Kidney capillary endothelial cell (primary cell): ENCODE data around the gene WT1.
"Not testable (repeated sequence)": the region's sequence is repeated elsewhere in the genome, so short reads cannot be mapped to it uniquely, and the experiment has no call there.

Source experiments
- DNase-seq: peaks from one replicate; pipeline ENCODE4 v3.0.0-alpha.2; 2018; ENCODE audit warnings: low spot score

The WT1 gene

GRCh38 chr11:32387411-32387810, 47.9 kb downstream of the WT1 start:
- no peak for DNase-seq

GRCh38 chr11:32386770-32387377, 48.5 kb downstream of the WT1 start:
- peak; percentile 9 for DNase-seq

GRCh38 chr11:32385998-32386397, 49.3 kb downstream of the WT1 start:
- DNase-seq: peak; percentile 11

- DNase-seq: no peak
Observed at GRCh38 chr11:32382339-32383049, 52.8 kb downstream of the WT1 start.

GRCh38 chr11:32381179-32381578, 54.2 kb downstream of the WT1 start:
- no peak for DNase-seq

GRCh38 chr11:32379719-32380118, 55.6 kb downstream of the WT1 start:
- no peak for DNase-seq

- DNase-seq: no peak
Observed at GRCh38 chr11:32375826-32376225, 59.5 kb downstream of the WT1 start.

GRCh38 chr11:32374261-32374711, 61.1 kb downstream of the WT1 start:
- no peak for DNase-seq

- DNase-seq: not testable (repeated sequence)
Observed at GRCh38 chr11:32369987-32370386, 65.4 kb downstream of the WT1 start.

GRCh38 chr11:32366666-32367065, 68.7 kb downstream of the WT1 start:
- no peak for DNase-seq

- DNase-seq: no peak
Observed at GRCh38 chr11:32365192-32365591, 70.1 kb downstream of the WT1 start.

GRCh38 chr11:32358729-32359128, 76.6 kb downstream of the WT1 start:
- DNase-seq: no peak

- DNase-seq: no peak
Observed at GRCh38 chr11:32353884-32354283, 81.5 kb downstream of the WT1 start.

- DNase-seq: no peak
Observed at GRCh38 chr11:32348502-32348901, 86.8 kb downstream of the WT1 start.

GRCh38 chr11:32344946-32345345, 90.4 kb downstream of the WT1 start:
- no peak for DNase-seq

GRCh38 chr11:32343325-32344008, 91.9 kb downstream of the WT1 start:
- no peak for DNase-seq

- DNase-seq: no peak
Observed at GRCh38 chr11:32341620-32342613, 93.4 kb downstream of the WT1 start.

GRCh38 chr11:32340181-32340580, 95.2 kb downstream of the WT1 start:
- DNase-seq: no peak
